H1 (cell line): Measurements from ENCODE around the gene TCFL5. TPM values are rescaled to one million over a fixed set of nuclear protein-coding genes. Genes with fewer than 3 reads are reported as not detected.

Source experiments
- ATF2 ChIP-seq: IDR thresholded peaks from 2 replicates; pipeline ENCODE4 v1.6.1; 2012; ENCODE audit warnings: low read length, inconsistent platforms
- CTCF ChIP-seq, 3 experiments: IDR thresholded peaks; 1 replicate in 2 of 3; 2 replicates in 1 of 3; pipeline versions ENCODE4 v1.5.1 to v1.6.1; 2011; ENCODE audit warnings: low read length in 3 of 3, mild to moderate bottlenecking in 3 of 3, inconsistent platforms in 2 of 3, low read depth in 1 of 3, moderate library complexity in 1 of 3; ENCODE audit not compliant: insufficient read depth in 1 of 3; ENCODE audit errors: control extremely low read depth in 1 of 3
- polyA plus RNA-seq, 7 experiments: library from polyadenylated mRNA; depleted of rRNA in 3 of 7; stranded (reverse) in 5 of 7; unstranded in 2 of 7; fragments of >200 nt in 5 of 7; fragments of 200-250 nt in 2 of 7; gene quantifications; 1 replicate in 5 of 7; 2 replicates in 1 of 7; 4 replicates in 1 of 7; pipeline versions ENCODE4 v1.2.1 to v1.2.3, GENCODE V29; 2011 to 2013; ENCODE audit warnings: missing spikeins in 2 of 7, mixed read lengths in 2 of 7
- total RNA-seq: library from RNA; stranded (reverse); fragmentation: NEBNext Ultra II Directional; extraction: Animal tissue kit (Norgen Biotek cat#: 25700); gene quantifications from 2 replicates; pipeline ENCODE4 v1.2.1, GENCODE V29; 2021

TCFL5 gene
- total and polyA plus RNA-seq, 2 of the 8 experiments (the other 6 are each of a cell fraction or from before 2014, with no cell fraction given): 6.2 to 15.0 TPM

DNA sequence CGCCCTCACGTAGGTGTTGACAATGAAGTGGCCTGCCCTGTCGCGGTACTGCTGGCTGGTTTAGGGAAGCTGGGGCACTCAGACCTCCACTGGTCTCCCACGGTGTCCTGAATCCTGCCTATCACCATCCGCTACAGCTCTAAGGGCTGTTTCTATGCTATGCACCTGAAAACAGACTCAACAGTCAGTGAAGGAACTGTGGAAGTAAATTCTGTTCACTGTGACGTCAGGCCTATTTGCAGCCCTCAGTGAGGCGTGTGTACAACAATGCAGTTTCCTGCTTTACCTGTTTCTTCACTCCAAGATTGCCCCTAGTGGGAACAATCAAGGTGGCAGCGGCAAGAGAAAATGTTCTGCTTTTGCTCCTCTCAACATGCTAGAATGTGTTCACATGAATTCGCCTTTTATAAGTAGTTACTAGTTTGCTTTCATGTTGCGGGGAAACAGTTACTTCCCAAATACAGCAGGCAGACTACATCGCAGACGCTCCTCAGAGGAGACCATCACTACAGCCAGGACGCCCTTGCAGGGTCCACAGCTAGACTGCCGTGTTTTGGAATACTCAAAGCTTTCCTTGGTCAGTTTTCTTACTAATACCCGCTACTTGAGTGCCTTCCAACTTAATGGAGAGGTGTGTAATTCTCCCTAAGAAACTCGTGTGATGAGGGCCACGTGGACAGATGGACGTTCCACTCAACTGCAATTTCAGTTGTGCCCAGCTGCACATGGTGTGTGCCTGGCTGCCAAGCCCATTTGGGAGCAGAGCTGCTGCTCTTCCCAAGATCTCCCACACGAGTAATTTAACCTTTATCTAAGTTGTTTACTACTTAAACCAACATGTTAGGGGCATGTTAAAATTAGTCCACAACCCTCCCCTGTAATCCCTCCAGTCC is 39.3 kb upstream of the TCFL5 start (continued):
- peak in 2 of 3 experiments; percentile 22 to 48; a peak in 2 of 4 replicates for TF ChIP-seq CTCF (IDR thresholded peaks at IDR 0.05; ENCODE audit: control extremely low read depth in 1 of 3, insufficient read depth in 1 of 3, low read depth in 1 of 3, low read length in 3 of 3)
- TF ChIP-seq ATF2: peak; percentile 42; the same call in 1 of the 2 replicates
